ENCODE measurements around the gene IL23R. TPM values are rescaled to one million over a fixed set of nuclear protein-coding genes. Genes with fewer than 3 reads are reported as not detected.

Gene IL23R
- polyA plus RNA-seq, 1 donor (not counting 4 experiments of a cell fraction or from before 2014, with no cell fraction given): not detected

- dilution Hi-C loops (cut with MboI; ENCODE audit: extremely low pct_ligation_motif_present, low sequenced_read_pairs): no loop called here
These were observed 26.6 kb downstream of the IL23R start for GRCh38 chr1:67192902-67193301.

GRCh38 chr1:67193704-67194103, 27.4 kb downstream of the IL23R start:
- Histone ChIP-seq H3K79me2 (ENCODE audit: control insufficient read depth, insufficient read depth, low read length) (no peaks in the 10 kb centered on the region), H3K4me3 (ENCODE audit: control insufficient read depth in 2 of 3, extremely low read depth in 1 of 3, insufficient read depth in 2 of 3, low read depth in 1 of 3, low read length in 3 of 3) (no peak overlapping the region), H3K9me3 (ENCODE audit: control insufficient read depth, low read depth, low read length) (no peaks in the 10 kb centered on the region), H3K27ac (ENCODE audit: control insufficient read depth, insufficient read depth, low read length) (no peak overlapping the region), H4K20me1 (ENCODE audit: control insufficient read depth, extremely low read depth, insufficient read depth, low read length) (no peaks in the 10 kb centered on the region), H3K9ac (ENCODE audit: control insufficient read depth, extremely low read depth, insufficient read depth, low read length) (no peak overlapping the region), H3K36me3 (ENCODE audit: control insufficient read depth in 2 of 2, extremely low read depth in 1 of 2, insufficient read depth in 2 of 2, low read length in 2 of 2) (no peaks in the 10 kb centered on the region), H3K9me1 (ENCODE audit: control insufficient read depth, extremely low read depth, insufficient read depth, low read length) (no peaks in the 10 kb centered on the region), H3K4me2 (ENCODE audit: control insufficient read depth, extremely low read depth, insufficient read depth, low read depth, low read length) (no peak overlapping the region), H2AFZ (ENCODE audit: control insufficient read depth, low read length) (no peak overlapping the region), H3K4me1 (ENCODE audit: control insufficient read depth, extremely low read depth, insufficient read depth, low read length) (no peaks in the 10 kb centered on the region), H3K27me3 (ENCODE audit: control insufficient read depth, extremely low read depth, insufficient read depth, low read length) (no peaks in the 10 kb centered on the region)
- dilution Hi-C loops (cut with MboI; ENCODE audit: extremely low pct_ligation_motif_present, low sequenced_read_pairs): no loop called here
- no peak for FAIRE-seq
- DNase-seq (ENCODE audit: low read depth, low spot score): no peak
- TF ChIP-seq EZH2 (IDR thresholded peaks at IDR 0.05; ENCODE audit: low read length) (no peak), CTCF (optimal IDR thresholded peaks at IDR 0.05 in 1 of 3, IDR thresholded peaks at IDR 0.05 in 1 of 3, conservative IDR thresholded peaks at IDR 0.05 in 1 of 3; ENCODE audit: extremely low read depth in 1 of 3, insufficient read depth in 2 of 3, low read length in 3 of 3) (no peak)

More at GRCh38 chr1:67192902-67193301, 26.6 kb downstream of the IL23R start:
- Histone ChIP-seq H3K27me3 (ENCODE audit: control insufficient read depth, extremely low read depth, insufficient read depth, low read length) (no peaks in the 10 kb centered on the region), H4K20me1 (ENCODE audit: control insufficient read depth, extremely low read depth, insufficient read depth, low read length) (no peaks in the 10 kb centered on the region), H3K4me1 (ENCODE audit: control insufficient read depth, extremely low read depth, insufficient read depth, low read length) (no peaks in the 10 kb centered on the region), H3K9me3 (ENCODE audit: control insufficient read depth, low read depth, low read length) (no peaks in the 10 kb centered on the region), H3K27ac (ENCODE audit: control insufficient read depth, insufficient read depth, low read length) (no peak overlapping the region), H3K9me1 (ENCODE audit: control insufficient read depth, extremely low read depth, insufficient read depth, low read length) (no peaks in the 10 kb centered on the region), H3K36me3 (ENCODE audit: control insufficient read depth in 2 of 2, extremely low read depth in 1 of 2, insufficient read depth in 2 of 2, low read length in 2 of 2) (no peaks in the 10 kb centered on the region), H3K4me2 (ENCODE audit: control insufficient read depth, extremely low read depth, insufficient read depth, low read depth, low read length) (no peak overlapping the region), H3K4me3 (ENCODE audit: control insufficient read depth in 2 of 3, extremely low read depth in 1 of 3, insufficient read depth in 2 of 3, low read depth in 1 of 3, low read length in 3 of 3) (no peak overlapping the region), H3K79me2 (ENCODE audit: control insufficient read depth, insufficient read depth, low read length) (no peaks in the 10 kb centered on the region), H2AFZ (ENCODE audit: control insufficient read depth, low read length) (no peak overlapping the region), H3K9ac (ENCODE audit: control insufficient read depth, extremely low read depth, insufficient read depth, low read length) (no peak overlapping the region)
- DNase-seq (ENCODE audit: low read depth, low spot score) (no peak), FAIRE-seq (no peak)
- TF ChIP-seq CTCF (optimal IDR thresholded peaks at IDR 0.05 in 1 of 3, IDR thresholded peaks at IDR 0.05 in 1 of 3, conservative IDR thresholded peaks at IDR 0.05 in 1 of 3; ENCODE audit: extremely low read depth in 1 of 3, insufficient read depth in 2 of 3, low read length in 3 of 3): no peak
- no peak for TF ChIP-seq EZH2 (IDR thresholded peaks at IDR 0.05; ENCODE audit: low read length)
